ENCODE data around the gene FSD2.

DNA sequence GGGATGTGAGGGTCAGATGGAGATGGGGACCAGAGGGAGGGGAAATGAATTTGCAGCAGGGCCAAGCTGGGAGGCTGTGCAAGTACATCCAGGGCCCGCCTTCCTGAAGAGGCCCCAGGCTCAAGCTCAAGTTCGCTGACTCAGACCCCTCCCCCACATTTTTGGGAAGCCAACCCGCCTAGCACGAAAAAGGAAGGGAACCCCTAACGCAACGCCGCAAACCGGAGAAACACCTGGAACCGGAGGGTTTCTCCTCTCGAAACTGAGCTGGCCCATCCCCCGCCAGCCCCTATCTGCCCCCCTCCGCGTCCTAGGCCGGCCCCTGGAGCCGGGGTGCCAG lies 96.8 kb downstream of the FSD2 start:
- TF ChIP-seq, protein P1, sequence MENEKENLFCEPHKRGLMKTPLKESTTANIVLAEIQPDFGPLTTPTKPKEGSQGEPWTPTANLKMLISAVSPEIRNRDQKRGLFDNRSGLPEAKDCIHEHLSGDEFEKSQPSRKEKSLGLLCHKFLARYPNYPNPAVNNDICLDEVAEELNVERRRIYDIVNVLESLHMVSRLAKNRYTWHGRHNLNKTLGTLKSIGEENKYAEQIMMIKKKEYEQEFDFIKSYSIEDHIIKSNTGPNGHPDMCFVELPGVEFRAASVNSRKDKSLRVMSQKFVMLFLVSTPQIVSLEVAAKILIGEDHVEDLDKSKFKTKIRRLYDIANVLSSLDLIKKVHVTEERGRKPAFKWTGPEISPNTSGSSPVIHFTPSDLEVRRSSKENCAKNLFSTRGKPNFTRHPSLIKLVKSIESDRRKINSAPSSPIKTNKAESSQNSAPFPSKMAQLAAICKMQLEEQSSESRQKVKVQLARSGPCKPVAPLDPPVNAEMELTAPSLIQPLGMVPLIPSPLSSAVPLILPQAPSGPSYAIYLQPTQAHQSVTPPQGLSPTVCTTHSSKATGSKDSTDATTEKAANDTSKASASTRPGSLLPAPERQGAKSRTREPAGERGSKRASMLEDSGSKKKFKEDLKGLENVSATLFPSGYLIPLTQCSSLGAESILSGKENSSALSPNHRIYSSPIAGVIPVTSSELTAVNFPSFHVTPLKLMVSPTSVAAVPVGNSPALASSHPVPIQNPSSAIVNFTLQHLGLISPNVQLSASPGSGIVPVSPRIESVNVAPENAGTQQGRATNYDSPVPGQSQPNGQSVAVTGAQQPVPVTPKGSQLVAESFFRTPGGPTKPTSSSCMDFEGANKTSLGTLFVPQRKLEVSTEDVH (IDR thresholded peaks at IDR 0.05; ENCODE audit: low read depth, partially characterized antibody) = no peak
- TF ChIP-seq, protein P2, sequence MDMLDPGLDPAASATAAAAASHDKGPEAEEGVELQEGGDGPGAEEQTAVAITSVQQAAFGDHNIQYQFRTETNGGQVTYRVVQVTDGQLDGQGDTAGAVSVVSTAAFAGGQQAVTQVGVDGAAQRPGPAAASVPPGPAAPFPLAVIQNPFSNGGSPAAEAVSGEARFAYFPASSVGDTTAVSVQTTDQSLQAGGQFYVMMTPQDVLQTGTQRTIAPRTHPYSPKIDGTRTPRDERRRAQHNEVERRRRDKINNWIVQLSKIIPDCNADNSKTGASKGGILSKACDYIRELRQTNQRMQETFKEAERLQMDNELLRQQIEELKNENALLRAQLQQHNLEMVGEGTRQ (IDR thresholded peaks at IDR 0.05; ENCODE audit: borderline replicate concordance, low read depth, low read length) = no peak
- no peak for TF ChIP-seq POLR2A (IDR thresholded peaks at IDR 0.05; ENCODE audit: low read depth, low read length)
- TF ChIP-seq ZNF622 (IDR thresholded peaks at IDR 0.05) = no peak
- TF ChIP-seq ASH2L (IDR thresholded peaks at IDR 0.05; ENCODE audit: borderline replicate concordance, low read depth) = no peak
- TF ChIP-seq ZNF274 (IDR thresholded peaks at IDR 0.05; ENCODE audit: insufficient read depth, insufficient read length) = no peak
- TF ChIP-seq CREB1 (IDR thresholded peaks at IDR 0.05; ENCODE audit: low read depth) = no peak
- TF ChIP-seq, protein P3, sequence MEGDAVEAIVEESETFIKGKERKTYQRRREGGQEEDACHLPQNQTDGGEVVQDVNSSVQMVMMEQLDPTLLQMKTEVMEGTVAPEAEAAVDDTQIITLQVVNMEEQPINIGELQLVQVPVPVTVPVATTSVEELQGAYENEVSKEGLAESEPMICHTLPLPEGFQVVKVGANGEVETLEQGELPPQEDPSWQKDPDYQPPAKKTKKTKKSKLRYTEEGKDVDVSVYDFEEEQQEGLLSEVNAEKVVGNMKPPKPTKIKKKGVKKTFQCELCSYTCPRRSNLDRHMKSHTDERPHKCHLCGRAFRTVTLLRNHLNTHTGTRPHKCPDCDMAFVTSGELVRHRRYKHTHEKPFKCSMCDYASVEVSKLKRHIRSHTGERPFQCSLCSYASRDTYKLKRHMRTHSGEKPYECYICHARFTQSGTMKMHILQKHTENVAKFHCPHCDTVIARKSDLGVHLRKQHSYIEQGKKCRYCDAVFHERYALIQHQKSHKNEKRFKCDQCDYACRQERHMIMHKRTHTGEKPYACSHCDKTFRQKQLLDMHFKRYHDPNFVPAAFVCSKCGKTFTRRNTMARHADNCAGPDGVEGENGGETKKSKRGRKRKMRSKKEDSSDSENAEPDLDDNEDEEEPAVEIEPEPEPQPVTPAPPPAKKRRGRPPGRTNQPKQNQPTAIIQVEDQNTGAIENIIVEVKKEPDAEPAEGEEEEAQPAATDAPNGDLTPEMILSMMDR (IDR thresholded peaks at IDR 0.05 in 2 of 3, conservative IDR thresholded peaks at IDR 0.05 in 1 of 3; ENCODE audit: control insufficient read depth in 2 of 3, extremely low read depth in 1 of 3, insufficient read depth in 1 of 3, low read depth in 3 of 3, low read length in 3 of 3) = no peak
- TF ChIP-seq POLR2AphosphoS5 (IDR thresholded peaks at IDR 0.05; ENCODE audit: low read length) = no peak
- no peak for TF ChIP-seq TCF3 (IDR thresholded peaks at IDR 0.05; ENCODE audit: borderline replicate concordance, insufficient read depth, low read depth, low read length)

Measured in GM12878 (cell line).